Neuronal stem cell (in vitro differentiated cells): ENCODE results near the gene PSMD7.
"Not testable (repeated sequence)": the region's sequence is repeated elsewhere in the genome, so short reads cannot be mapped to it uniquely, and the experiment has no call there.

Experiments
- DNase-seq: peaks from one replicate; pipeline ENCODE4 v3.0.0-alpha.2; 2013; ENCODE audit warnings: low spot score
- H2AFZ ChIP-seq: one replicate; pipeline ENCODE4 v1.6.1; 2013; ENCODE audit warnings: mild to moderate bottlenecking, low read length, inconsistent platforms
- H2AK5ac ChIP-seq: 2 replicates; pipeline ENCODE4 v1.6.1; 2013; ENCODE audit warnings: low read depth, mild to moderate bottlenecking, inconsistent platforms, low read length, moderate library complexity, mixed read lengths
- H2BK120ac ChIP-seq: 2 replicates; pipeline ENCODE4 v1.6.1; 2013; ENCODE audit warnings: low read depth, mild to moderate bottlenecking, inconsistent platforms, low read length, moderate library complexity, mixed read lengths
- H2BK12ac ChIP-seq: one replicate; pipeline ENCODE4 v1.6.1; 2013; ENCODE audit warnings: low read length, inconsistent platforms
- H2BK15ac ChIP-seq: 2 replicates; pipeline ENCODE4 v1.6.1; 2013; ENCODE audit warnings: mild to moderate bottlenecking, low read length, inconsistent platforms, mixed read lengths
- H2BK5ac ChIP-seq: one replicate; pipeline ENCODE4 v1.6.1; 2013; ENCODE audit warnings: inconsistent platforms, mild to moderate bottlenecking, low read length, moderate library complexity
- H3K14ac ChIP-seq: one replicate; pipeline ENCODE4 v1.6.1; 2013; ENCODE audit warnings: low read length, inconsistent platforms
- H3K18ac ChIP-seq: 2 replicates; pipeline ENCODE4 v1.6.1; 2013; ENCODE audit warnings: low read length, inconsistent platforms
- H3K23ac ChIP-seq: 2 replicates; pipeline ENCODE4 v1.6.1; 2013; ENCODE audit warnings: low read depth, mild to moderate bottlenecking, mixed read lengths, low read length, inconsistent platforms; ENCODE audit not compliant: poor library complexity
- H3K27ac ChIP-seq: replicated peaks from 3 replicates; pipeline ENCODE4 v1.5.1; 2013; ENCODE audit warnings: low read length, inconsistent platforms
- H3K27me3 ChIP-seq, 3 experiments: 2 replicates each; pipeline ENCODE4 v1.6.1; 2013; ENCODE audit warnings: low read length in 3 of 3, mild to moderate bottlenecking in 2 of 3, inconsistent platforms in 1 of 3, low read depth in 1 of 3, mixed read lengths in 1 of 3, moderate library complexity in 1 of 3; ENCODE audit not compliant: control insufficient read depth in 3 of 3, insufficient read depth in 3 of 3
- H3K36me3 ChIP-seq, 2 donors: replicated peaks in 1 of 2; 2 replicates each; pipeline ENCODE4 v1.6.1; 2013; ENCODE audit warnings: low read length in 2 of 2; ENCODE audit not compliant: control insufficient read depth in 2 of 2, insufficient read depth in 2 of 2
- H3K4ac ChIP-seq: 2 replicates; pipeline ENCODE4 v1.6.1; 2013; ENCODE audit warnings: inconsistent platforms, mild to moderate bottlenecking, low read length, moderate library complexity
- H3K4me1 ChIP-seq, 2 donors: 1 replicate in 1 of 2; 2 replicates in 1 of 2; pipeline ENCODE4 v1.6.1; 2013; ENCODE audit warnings: low read length in 2 of 2, low read depth in 1 of 2; ENCODE audit not compliant: control insufficient read depth in 2 of 2, insufficient read depth in 1 of 2
- H3K4me2 ChIP-seq: one replicate; pipeline ENCODE4 v1.6.1; 2013; ENCODE audit warnings: mild to moderate bottlenecking, low read length, inconsistent platforms; ENCODE audit not compliant: insufficient read depth, poor library complexity, severe bottlenecking
- H3K4me3 ChIP-seq, 2 donors: 2 replicates each; pipeline ENCODE4 v1.5.1; 2013; ENCODE audit warnings: low read length in 2 of 2, mild to moderate bottlenecking in 2 of 2, inconsistent platforms in 1 of 2, moderate library complexity in 1 of 2
- H3K79me1 ChIP-seq: one replicate; pipeline ENCODE4 v1.6.1; 2013; ENCODE audit warnings: low read depth, mild to moderate bottlenecking, inconsistent platforms, low read length, moderate library complexity
- H3K9ac ChIP-seq: one replicate; pipeline ENCODE4 v1.6.1; 2013; ENCODE audit warnings: mild to moderate bottlenecking, low read depth, low read length, inconsistent platforms; ENCODE audit not compliant: poor library complexity
- H3K9me3 ChIP-seq, 2 donors: replicated peaks in 1 of 2; 2 replicates each; pipeline versions ENCODE3 to v1.6.1; 2013; ENCODE audit warnings: low read length in 2 of 2, mild to moderate bottlenecking in 2 of 2, inconsistent platforms in 1 of 2, low read depth in 1 of 2, mixed read lengths in 1 of 2, moderate library complexity in 1 of 2; ENCODE audit not compliant: control insufficient read depth in 2 of 2, insufficient read depth in 1 of 2
- H4K8ac ChIP-seq: one replicate; pipeline ENCODE4 v1.6.1; 2013; ENCODE audit warnings: low read depth, mild to moderate bottlenecking, inconsistent platforms, low read length, moderate library complexity
- H4K91ac ChIP-seq: one replicate; pipeline ENCODE4 v1.6.1; 2013; ENCODE audit warnings: low read length, low read depth, mild to moderate bottlenecking, inconsistent platforms; ENCODE audit not compliant: poor library complexity
- WGBS, 2 donors: extraction: QIAGEN DNeasy Blood & Tissue Kit; methylation state at CpG; one replicate each; pipeline ENCODE4 v1.1.7; 2013; ENCODE audit warnings: missing lambda C conversion rate in 2 of 2, mixed read lengths in 1 of 2; ENCODE audit not compliant: insufficient read length in 2 of 2, insufficient replicate concordance in 1 of 2; ENCODE audit errors: extremely low coverage in 2 of 2; 5-methylcytosine and 5-hydroxymethylcytosine counted together

The PSMD7 gene

DNA sequence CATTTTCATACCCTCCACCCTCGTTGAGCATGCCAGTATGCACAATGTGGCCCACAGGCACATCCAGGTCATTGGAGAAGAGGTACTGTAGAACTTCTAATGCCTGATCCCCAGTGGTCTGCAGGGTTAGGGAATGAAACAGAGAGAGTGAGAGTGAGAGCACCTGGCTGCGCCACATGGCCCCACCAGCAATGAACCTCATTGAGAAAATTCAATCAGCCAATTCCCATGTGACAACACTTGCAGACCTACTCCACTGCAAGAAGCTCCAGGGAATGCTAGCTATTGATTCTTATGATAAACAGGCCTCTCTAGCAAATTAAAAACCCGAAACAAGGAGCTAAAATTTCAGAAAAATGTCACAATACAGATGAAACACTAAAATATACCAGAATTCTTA lies 40.9 kb downstream of the PSMD7 start:
- no CpG with 5 or more reads among the region's 3 CpGs for WGBS, 2 donors
- not testable (repeated sequence) for H2BK15ac ChIP-seq, H3K27ac ChIP-seq, H2BK120ac ChIP-seq, H3K4me1 ChIP-seq, H3K9ac ChIP-seq, H2AFZ ChIP-seq, H4K8ac ChIP-seq, H2BK12ac ChIP-seq, H3K79me1 ChIP-seq, H4K91ac ChIP-seq, H3K4ac ChIP-seq, H2AK5ac ChIP-seq, H3K18ac ChIP-seq, H3K4me3 ChIP-seq, H2BK5ac ChIP-seq, H3K14ac ChIP-seq, DNase-seq, H3K27me3 ChIP-seq, H3K9me3 ChIP-seq, H3K23ac ChIP-seq, H3K4me2 ChIP-seq
- peaks cover 3 to 55% of the 10 kb centered on the region in 2 donors for H3K36me3 ChIP-seq

- DNase-seq, H2BK15ac ChIP-seq, H3K27me3 ChIP-seq, H2BK120ac ChIP-seq, H2AFZ ChIP-seq, H3K4me1 ChIP-seq, H2BK5ac ChIP-seq, H3K4me3 ChIP-seq, H3K79me1 ChIP-seq, H2AK5ac ChIP-seq, H3K9me3 ChIP-seq, H4K8ac ChIP-seq, H3K4me2 ChIP-seq, H3K18ac ChIP-seq, H2BK12ac ChIP-seq, H3K14ac ChIP-seq, H4K91ac ChIP-seq, H3K9ac ChIP-seq, H3K23ac ChIP-seq, H3K4ac ChIP-seq, H3K27ac ChIP-seq: not testable (repeated sequence)
- peaks cover 2 to 57% of the 10 kb centered on the region in 2 donors for H3K36me3 ChIP-seq
- no CpG with 5 or more reads among the region's 10 CpGs for WGBS, 2 donors
Observed at GRCh38 chr16:74339226-74339625, 42.6 kb downstream of the PSMD7 start.

DNA sequence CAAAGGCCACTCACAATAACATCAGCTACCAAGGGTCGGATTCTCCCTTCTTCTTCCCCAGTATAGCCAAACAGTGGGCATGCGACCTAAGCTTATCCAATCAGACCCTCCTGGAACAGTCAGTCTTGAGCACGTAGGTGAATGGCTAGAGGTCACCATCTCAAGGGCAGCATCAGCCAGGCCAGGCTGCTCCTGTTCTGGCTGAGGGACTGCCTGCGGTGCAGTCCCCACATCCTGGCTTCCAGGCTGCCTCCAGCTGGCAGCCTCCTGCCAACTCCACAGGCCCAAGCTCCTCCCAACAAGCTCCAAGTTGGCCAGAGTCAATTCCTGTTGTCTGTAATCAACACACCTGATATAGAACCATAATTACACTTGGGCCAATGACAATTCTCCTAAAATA lies 56.4 kb downstream of the PSMD7 start:
- H2BK120ac ChIP-seq, H3K9ac ChIP-seq, H4K91ac ChIP-seq, DNase-seq, H2AFZ ChIP-seq, H3K79me1 ChIP-seq, H2BK12ac ChIP-seq, H3K27me3 ChIP-seq, H3K18ac ChIP-seq, H2AK5ac ChIP-seq, H2BK15ac ChIP-seq, H3K23ac ChIP-seq, H2BK5ac ChIP-seq, H3K4me3 ChIP-seq, H4K8ac ChIP-seq, H3K27ac ChIP-seq, H3K4ac ChIP-seq, H3K4me2 ChIP-seq, H3K9me3 ChIP-seq, H3K14ac ChIP-seq, H3K4me1 ChIP-seq: not testable (repeated sequence)
- H3K36me3 ChIP-seq: peaks cover 3 to 50% of the 10 kb centered on the region in 2 donors
- WGBS, 2 donors: no CpG with 5 or more reads among the region's 4 CpGs
